Keratinocyte (primary cell): ENCODE results near the gene HS6ST3. TPM values are rescaled to one million over a fixed set of nuclear protein-coding genes. Genes with fewer than 3 reads are reported as not detected.

Experiments used
- DNase-seq: peaks from one replicate; pipeline ENCODE4 v3.0.0-alpha.2; 2011; ENCODE audit warnings: low read depth, missing footprints, low spot score
- FAIRE-seq: peaks from 2 replicates; lab custom pipeline; 2011; peaks lifted over from hg19 to GRCh38; lab: Jason Lieb, UNC
- H2AFZ ChIP-seq: 2 replicates; pipeline ENCODE4 v1.6.0; 2012; ENCODE audit warnings: low read length, control low read depth, inconsistent platforms; ENCODE audit not compliant: control insufficient read depth
- H3K27ac ChIP-seq: 2 replicates; pipeline ENCODE4 v1.5.1; 2011; ENCODE audit warnings: low read length; ENCODE audit not compliant: control insufficient read depth, insufficient read depth
- H3K27me3 ChIP-seq: 3 replicates; pipeline ENCODE4 v1.6.0; 2011; ENCODE audit warnings: low read length; ENCODE audit not compliant: control insufficient read depth, insufficient read depth; ENCODE audit errors: extremely low read depth
- H3K36me3 ChIP-seq, 2 experiments: 2 replicates in 1 of 2; 3 replicates in 1 of 2; pipeline ENCODE4 v1.5.1; 2011; ENCODE audit warnings: low read length in 2 of 2, mild to moderate bottlenecking in 1 of 2; ENCODE audit not compliant: control insufficient read depth in 2 of 2, insufficient read depth in 2 of 2; ENCODE audit errors: extremely low read depth in 1 of 2
- H3K4me1 ChIP-seq: 3 replicates; pipeline ENCODE4 v1.5.1; 2011; ENCODE audit warnings: low read length; ENCODE audit not compliant: control insufficient read depth, insufficient read depth; ENCODE audit errors: extremely low read depth
- H3K4me2 ChIP-seq: 3 replicates; pipeline ENCODE4 v1.6.0; 2011; ENCODE audit warnings: low read depth, low read length; ENCODE audit not compliant: control insufficient read depth, insufficient read depth; ENCODE audit errors: extremely low read depth
- H3K4me3 ChIP-seq, 3 experiments: fragments of 200-600 bp in 1 of 3; sonication (generic) in 1 of 3; 2 replicates in 2 of 3; 3 replicates in 1 of 3; pipeline ENCODE4 v1.5.1; 2011 to 2016; ENCODE audit warnings: low read length in 3 of 3, mild to moderate bottlenecking in 3 of 3, control low read depth in 2 of 3, inconsistent platforms in 1 of 3, low read depth in 1 of 3, mixed read lengths in 1 of 3, mixed run types in 1 of 3, moderate library complexity in 1 of 3; ENCODE audit not compliant: control insufficient read depth in 2 of 3, insufficient read depth in 2 of 3; ENCODE audit errors: extremely low read depth in 1 of 3
- H3K79me2 ChIP-seq: 2 replicates; pipeline ENCODE4 v1.6.0; 2012; ENCODE audit warnings: low read length; ENCODE audit not compliant: control insufficient read depth, insufficient read depth
- H3K9ac ChIP-seq: 3 replicates; pipeline ENCODE4 v1.6.0; 2011; ENCODE audit warnings: low read length; ENCODE audit not compliant: control insufficient read depth, insufficient read depth; ENCODE audit errors: extremely low read depth
- H3K9me1 ChIP-seq: 3 replicates; pipeline ENCODE4 v1.6.0; 2011; ENCODE audit warnings: low read length; ENCODE audit not compliant: control insufficient read depth, insufficient read depth; ENCODE audit errors: extremely low read depth
- H3K9me3 ChIP-seq: 2 replicates; pipeline ENCODE4 v1.5.1; 2012; ENCODE audit warnings: low read depth, low read length; ENCODE audit not compliant: control insufficient read depth
- H4K20me1 ChIP-seq: 3 replicates; pipeline ENCODE4 v1.6.0; 2011; ENCODE audit warnings: low read length; ENCODE audit not compliant: control insufficient read depth, insufficient read depth; ENCODE audit errors: extremely low read depth
- EZH2 ChIP-seq: IDR thresholded peaks from one replicate; pipeline ENCODE4 v1.6.1; 2012; ENCODE audit warnings: inconsistent platforms, mild to moderate bottlenecking, low read length, moderate library complexity
- dilution Hi-C: fragments of 300-500 bp; cut with MboI; formaldehyde crosslinking; loops from one replicate; pipeline ENCODE4 v1.7.0; 2020; ENCODE audit warnings: low sequenced_read_pairs; ENCODE audit not compliant: extremely low pct_ligation_motif_present
- polyA minus RNA-seq, 3 experiments: library from RNA; depleted of rRNA, polyadenylated mRNA; stranded (reverse); fragments of >200 nt; gene quantifications; 1 replicate in 1 of 3; 2 replicates in 1 of 3; 3 replicates in 1 of 3; pipeline ENCODE4 v1.2.3, GENCODE V29; 2011
- polyA plus RNA-seq, 5 experiments: library from polyadenylated mRNA; depleted of rRNA in 3 of 5; stranded (reverse) in 3 of 5; stranded (forward) in 1 of 5; unstranded in 1 of 5; fragments of >200 nt; gene quantifications; 1 replicate in 1 of 5; 2 replicates in 3 of 5; 3 replicates in 1 of 5; pipeline versions ENCODE4 v1.2.1 to v1.2.3, GENCODE V29; 2011 to 2012; ENCODE audit warnings: missing spikeins in 2 of 5, low read depth in 1 of 5, low replicate concordance in 1 of 5
- TF ChIP-seq, protein P1 (sequence below), 3 experiments: IDR thresholded peaks in 1 of 3; conservative IDR thresholded peaks in 1 of 3; optimal IDR thresholded peaks in 1 of 3; 2 replicates in 2 of 3; 3 replicates in 1 of 3; pipeline versions ENCODE3 to v1.5.1; 2011; ENCODE audit warnings: low read length in 3 of 3, mild to moderate bottlenecking in 3 of 3, moderate library complexity in 2 of 3, control low read depth in 1 of 3, inconsistent platforms in 1 of 3; ENCODE audit not compliant: insufficient read depth in 2 of 3; ENCODE audit errors: extremely low read depth in 1 of 3

Gene HS6ST3
- polyA plus RNA-seq (0.01 to 0.03 TPM (median 0.03 TPM) in 3 replicates), polyA minus RNA-seq (0.03 TPM in 1 of 3 replicates, not detected in the others)
- polyA plus RNA-seq (2011; ENCODE audit: low read depth), result not detected
- polyA plus RNA-seq (2011; cell fraction: cytosol; rRNA removed), result 0.01 and 0.04 TPM in 2 replicates
- 0.05 and 0.08 TPM in 2 replicates for polyA plus RNA-seq (2011; cell fraction: nucleus; rRNA removed)
- 0.02 TPM in 1 of 2 replicates, not detected in the other for polyA plus RNA-seq (2012; ENCODE audit: low replicate concordance)
- not detected for polyA minus RNA-seq (2011; cell fraction: cytosol; rRNA and poly(A)+ RNA removed)
- 0.08 and 0.11 TPM in 2 replicates for polyA minus RNA-seq (2011; cell fraction: nucleus; rRNA and poly(A)+ RNA removed)

DNA sequence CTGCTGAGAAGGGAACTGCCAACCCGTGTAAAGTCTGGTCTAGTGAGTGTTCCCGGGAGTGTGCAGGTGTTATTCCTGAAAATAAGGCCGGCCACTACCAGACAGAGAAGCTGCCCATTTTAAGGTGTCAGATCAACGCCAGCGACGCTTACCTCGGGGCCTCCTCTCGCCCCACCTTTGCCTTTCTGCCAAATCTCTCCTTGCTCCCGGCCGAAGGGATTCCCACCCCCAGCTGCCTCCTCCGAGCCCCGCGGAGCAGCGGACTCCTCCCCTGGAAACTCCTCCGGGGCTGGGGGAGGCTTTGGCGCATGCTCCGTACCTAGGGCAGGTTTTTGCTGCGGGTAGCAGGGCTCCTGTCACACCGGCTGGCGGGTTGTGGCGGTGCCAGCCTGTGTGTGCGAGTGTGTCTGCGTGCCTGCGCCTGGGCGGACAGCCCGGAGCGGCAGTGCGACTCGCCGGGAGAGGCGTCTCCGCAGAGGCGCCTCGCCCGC is at the start of gene HS6ST3:
Gene HS6ST3 (plus strand): TSS at position 359 of the 491 bp plus-strand sequence.
- dilution Hi-C loops, result no loop called here
- H3K27ac ChIP-seq, result no peak within 1 kb of the TSS
- H3K36me3 ChIP-seq, result no peaks in the 10 kb centered on the region
- H3K4me2 ChIP-seq, result peak within 1 kb of the TSS; percentile 66
- H2AFZ ChIP-seq, result peak within 1 kb of the TSS; percentile 30
- TF ChIP-seq EZH2, result peak; percentile 91
- TF ChIP-seq, protein P1, sequence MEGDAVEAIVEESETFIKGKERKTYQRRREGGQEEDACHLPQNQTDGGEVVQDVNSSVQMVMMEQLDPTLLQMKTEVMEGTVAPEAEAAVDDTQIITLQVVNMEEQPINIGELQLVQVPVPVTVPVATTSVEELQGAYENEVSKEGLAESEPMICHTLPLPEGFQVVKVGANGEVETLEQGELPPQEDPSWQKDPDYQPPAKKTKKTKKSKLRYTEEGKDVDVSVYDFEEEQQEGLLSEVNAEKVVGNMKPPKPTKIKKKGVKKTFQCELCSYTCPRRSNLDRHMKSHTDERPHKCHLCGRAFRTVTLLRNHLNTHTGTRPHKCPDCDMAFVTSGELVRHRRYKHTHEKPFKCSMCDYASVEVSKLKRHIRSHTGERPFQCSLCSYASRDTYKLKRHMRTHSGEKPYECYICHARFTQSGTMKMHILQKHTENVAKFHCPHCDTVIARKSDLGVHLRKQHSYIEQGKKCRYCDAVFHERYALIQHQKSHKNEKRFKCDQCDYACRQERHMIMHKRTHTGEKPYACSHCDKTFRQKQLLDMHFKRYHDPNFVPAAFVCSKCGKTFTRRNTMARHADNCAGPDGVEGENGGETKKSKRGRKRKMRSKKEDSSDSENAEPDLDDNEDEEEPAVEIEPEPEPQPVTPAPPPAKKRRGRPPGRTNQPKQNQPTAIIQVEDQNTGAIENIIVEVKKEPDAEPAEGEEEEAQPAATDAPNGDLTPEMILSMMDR (optimal IDR thresholded peaks at IDR 0.05 in 1 of 3, IDR thresholded peaks at IDR 0.05 in 1 of 3, conservative IDR thresholded peaks at IDR 0.05 in 1 of 3; ENCODE audit: extremely low read depth in 1 of 3, insufficient read depth in 2 of 3, low read length in 3 of 3), result no peak
- H3K9ac ChIP-seq, result no peak within 1 kb of the TSS
- H3K79me2 ChIP-seq, result no peaks in the 10 kb centered on the region
- no peak for DNase-seq
- peak within 1 kb of the TSS; percentile 41 to 63 (median 57) for H3K4me3 ChIP-seq
- no peak for FAIRE-seq
- no peaks in the 10 kb centered on the region for H3K9me3 ChIP-seq
- H4K20me1 ChIP-seq, result no peaks in the 10 kb centered on the region
- peaks cover 33% of the 10 kb centered on the region for H3K27me3 ChIP-seq
- peaks cover 4% of the 10 kb centered on the region for H3K4me1 ChIP-seq
- no peaks in the 10 kb centered on the region for H3K9me1 ChIP-seq

- no peaks in the 10 kb centered on the region for H4K20me1 ChIP-seq
- H3K27me3 ChIP-seq, result no peaks in the 10 kb centered on the region
- H3K9ac ChIP-seq, result no peak overlapping the region
- dilution Hi-C loops, result no loop called here
- no peak overlapping the region for H3K4me3 ChIP-seq
- H3K36me3 ChIP-seq, result no peaks in the 10 kb centered on the region
- no peaks in the 10 kb centered on the region for H3K9me1 ChIP-seq
- no peak overlapping the region for H3K27ac ChIP-seq
- H2AFZ ChIP-seq, result no peak overlapping the region
- peaks cover 2% of the 10 kb centered on the region for H3K9me3 ChIP-seq
- no peaks in the 10 kb centered on the region for H3K4me1 ChIP-seq
- H3K79me2 ChIP-seq, result peaks cover 48% of the 10 kb centered on the region
- no peak overlapping the region for H3K4me2 ChIP-seq
- FAIRE-seq, result no peak
- no peak for DNase-seq
- TF ChIP-seq, protein P1 (optimal IDR thresholded peaks at IDR 0.05 in 1 of 3, IDR thresholded peaks at IDR 0.05 in 1 of 3, conservative IDR thresholded peaks at IDR 0.05 in 1 of 3; ENCODE audit: extremely low read depth in 1 of 3, insufficient read depth in 2 of 3, low read length in 3 of 3), result no peak
Observed at GRCh38 chr13:96041326-96042110, 48.4 kb upstream of the HS6ST3 start.
